Measurements from ENCODE around the gene OR1I1.

DNA sequence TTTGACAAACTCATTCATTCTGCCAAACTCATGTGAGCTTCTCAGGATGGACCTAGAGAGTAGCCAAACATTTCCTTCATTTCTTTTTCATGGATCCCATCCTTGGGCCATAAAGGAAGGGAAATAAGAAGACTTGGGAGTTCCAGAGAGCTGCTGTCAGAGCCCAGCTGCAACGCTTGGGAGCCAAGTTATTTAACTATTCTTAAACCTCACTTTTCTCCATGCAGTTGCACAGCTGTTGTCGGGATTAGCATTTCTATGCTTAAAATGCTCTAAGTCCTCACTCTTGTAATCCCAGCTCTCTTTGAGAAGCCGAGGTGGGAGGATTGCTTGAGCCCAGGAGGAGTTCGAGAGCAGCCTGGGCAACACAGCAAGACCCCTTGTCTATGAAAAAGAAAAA lies 44.4 kb upstream of the OR1I1 start:
- TF ChIP-seq, protein P1, sequence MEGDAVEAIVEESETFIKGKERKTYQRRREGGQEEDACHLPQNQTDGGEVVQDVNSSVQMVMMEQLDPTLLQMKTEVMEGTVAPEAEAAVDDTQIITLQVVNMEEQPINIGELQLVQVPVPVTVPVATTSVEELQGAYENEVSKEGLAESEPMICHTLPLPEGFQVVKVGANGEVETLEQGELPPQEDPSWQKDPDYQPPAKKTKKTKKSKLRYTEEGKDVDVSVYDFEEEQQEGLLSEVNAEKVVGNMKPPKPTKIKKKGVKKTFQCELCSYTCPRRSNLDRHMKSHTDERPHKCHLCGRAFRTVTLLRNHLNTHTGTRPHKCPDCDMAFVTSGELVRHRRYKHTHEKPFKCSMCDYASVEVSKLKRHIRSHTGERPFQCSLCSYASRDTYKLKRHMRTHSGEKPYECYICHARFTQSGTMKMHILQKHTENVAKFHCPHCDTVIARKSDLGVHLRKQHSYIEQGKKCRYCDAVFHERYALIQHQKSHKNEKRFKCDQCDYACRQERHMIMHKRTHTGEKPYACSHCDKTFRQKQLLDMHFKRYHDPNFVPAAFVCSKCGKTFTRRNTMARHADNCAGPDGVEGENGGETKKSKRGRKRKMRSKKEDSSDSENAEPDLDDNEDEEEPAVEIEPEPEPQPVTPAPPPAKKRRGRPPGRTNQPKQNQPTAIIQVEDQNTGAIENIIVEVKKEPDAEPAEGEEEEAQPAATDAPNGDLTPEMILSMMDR (IDR thresholded peaks at IDR 0.05; ENCODE audit: borderline replicate concordance, extremely low read depth, low read length, poor library complexity, severe bottlenecking) = no peak
- TF ChIP-seq EZH2 (IDR thresholded peaks at IDR 0.05; ENCODE audit: borderline replicate concordance, low read depth, low read length, severe bottlenecking) = no peak
